Heart left ventricle (tissue), 16 donors: ENCODE measurements around the gene OR52D1. TPM values are rescaled to one million over a fixed set of nuclear protein-coding genes. Genes with fewer than 3 reads are reported as not detected.

ENCODE experiments used
- ATAC-seq, 4 donors: fragments of 200-7000 bp; cut with Tn5 transposase; one replicate each; pipeline ENCODE4 v1.9.1; 2020 to 2022; ENCODE audit warnings: moderate library complexity in 4 of 4, mild to moderate bottlenecking in 3 of 4, moderate number of reproducible peaks in 1 of 4
- DNase-seq, 5 donors: peaks; one replicate each; pipeline ENCODE4 v3.0.0-alpha.2; 2020
- H3K27ac ChIP-seq, 12 donors: fragments of 200-600 bp; sonication (generic) in 4 of 12; one replicate each; pipeline versions ENCODE4 v1.5.0 to v1.8.0; 2016 to 2022; ENCODE audit warnings: mild to moderate bottlenecking in 2 of 12
- H3K27me3 ChIP-seq, 9 donors: fragments of 200-600 bp; sonication (generic) in 2 of 9; one replicate each; pipeline versions ENCODE4 v1.5.1 to v1.8.0; 2016 to 2022; ENCODE audit warnings: mild to moderate bottlenecking in 3 of 9
- H3K36me3 ChIP-seq, 9 donors: fragments of 200-600 bp; sonication (generic) in 2 of 9; one replicate each; pipeline versions ENCODE4 v1.5.0 to v1.8.0; 2018 to 2022; ENCODE audit warnings: mild to moderate bottlenecking in 2 of 9
- H3K4me1 ChIP-seq, 12 donors: fragments of 200-600 bp; sonication (generic) in 4 of 12; one replicate each; pipeline versions ENCODE4 v1.5.0 to v1.8.0; 2016 to 2022; ENCODE audit warnings: mild to moderate bottlenecking in 3 of 12
- H3K4me3 ChIP-seq, 12 donors: fragments of 200-600 bp; sonication (generic) in 4 of 12; one replicate each; pipeline versions ENCODE4 v1.5.0 to v1.8.0; 2017 to 2022; ENCODE audit warnings: mild to moderate bottlenecking in 9 of 12, moderate library complexity in 4 of 12
- H3K9me3 ChIP-seq, 12 donors: fragments of 200-600 bp; sonication (generic) in 4 of 12; one replicate each; pipeline versions ENCODE4 v1.5.0 to v1.8.0; 2016 to 2022; ENCODE audit warnings: mild to moderate bottlenecking in 1 of 12
- CTCF ChIP-seq, 12 donors: fragments of 200-600 bp; sonication (generic) in 4 of 12; IDR thresholded peaks; one replicate each; pipeline versions ENCODE4 v1.5.0 to v1.8.0; 2018 to 2022; ENCODE audit warnings: antibody characterized with exemption in 12 of 12, mild to moderate bottlenecking in 5 of 12
- POLR2A ChIP-seq, 2 donors: fragments of 450-650 bp; IDR thresholded peaks; one replicate each; pipeline ENCODE4 v1.6.1; 2017; ENCODE audit warnings: antibody characterized with exemption in 2 of 2, mild to moderate bottlenecking in 2 of 2, moderate library complexity in 2 of 2
- WGBS, 4 donors: extraction: QIAGEN DNeasy Blood & Tissue Kit in 2 of 4; methylation state at CpG; one replicate each; pipeline versions ENCODE4 v1.1.5 to v1.1.7; 2013 to 2018; 5-methylcytosine and 5-hydroxymethylcytosine counted together
- intact Hi-C, 10 donors: fragments of 100-400 bp; cut with DNase I; formaldehyde crosslinking; loops; one replicate each; pipeline versions ENCODE4 v1.11.1 to v1.14.2; 2022
- polyA plus RNA-seq, 2 donors: library from polyadenylated mRNA; stranded (reverse); fragments of 200-250 nt; gene quantifications; one replicate each; pipeline ENCODE4 v1.2.3, GENCODE V29; 2013
- total RNA-seq, 9 donors: library from RNA; depleted of rRNA in 2 of 9; stranded (reverse); fragments of >200 nt in 2 of 9; fragmentation: NEBNext Ultra II Directional in 3 of 9; extraction: Animal tissue kit (Norgen Biotek cat#: 25700) in 3 of 9; gene quantifications; one replicate each; pipeline versions ENCODE4 v1.1.0 to v1.2.4, GENCODE V29; 2016 to 2023
- donor health status: ischemic (EF 13 %, LVEDD 7.1; RV severe dilation, severe dysfunction).
- donor health status: healthy with polysubstance abuse.
- donor health status: DM: no; HTN: yes; CAD: no.
- donor health status: DM: no; HTN: no; CAD: no.
- donor health status: ischemic (EF 25% LVEDD 6.9; RV normal size, moderate dysfunction).
- donor health status: ischemic (EF 25% LVEDD 5.7; RV mildly dilated, moderate dysfunction).
- donor health status: healthy.
- donor health status: DM: yes; HTN: yes; CAD: no.
- donor health status: ischemic (EF 35%, LVEDD 5.7; RV mildly dilated, moderate dysfunction).
- donor health status: nonischemic (EF 11% LVEDD 7.7; RV severe dilation, severe dysfunction).
- donor health status: DM: yes; HTN: yes; CAD: no.
- donor health status: PGD.
- donor health status: ischemic (EF 29% LVEDD 5.4; RV normal size, mild dysfunction).
- donor health status: nonischemic (EF 23%, LVEDD 6.1; RV moderate dilation, normal function).

OR52D1 gene
- total and polyA plus RNA-seq, 11 donors = not detected

GRCh38 chr11:5489576-5490357, 1.3 kb downstream of the OR52D1 start:
- Histone ChIP-seq H3K27ac (no peak overlapping the region), H3K27me3 (no peaks in the 10 kb centered on the region), H3K9me3 (no peaks in the 10 kb centered on the region), H3K4me3 (no peak overlapping the region), H3K36me3 (no peaks in the 10 kb centered on the region), H3K4me1 (no peaks in the 10 kb centered on the region)
- intact Hi-C loops = no loop called here
- ATAC-seq (no peak), DNase-seq (no peak)
- WGBS, 4 donors = 51 to 55% (median 52%) methylated on average over 5 of the region's 5 CpGs
- TF ChIP-seq CTCF (IDR thresholded peaks at IDR 0.05) = no peak

GRCh38 chr11:5499671-5500070, 11.2 kb downstream of the OR52D1 start:
- H3K36me3 ChIP-seq = no peaks in the 10 kb centered on the region
- H3K4me1 ChIP-seq = peaks cover 0 to 3% (median 0%) of the 10 kb centered on the region in 12 donors
- H3K27ac ChIP-seq = no peak overlapping the region
- no peak for ATAC-seq
- DNase-seq = no peak
- TF ChIP-seq CTCF (IDR thresholded peaks at IDR 0.05) (no peak), POLR2A (IDR thresholded peaks at IDR 0.05) (no peak)
- WGBS, 4 donors = 40 to 52% (median 48%) methylated on average over 2 of the region's 2 CpGs
- no peaks in the 10 kb centered on the region for H3K27me3 ChIP-seq
- no peaks in the 10 kb centered on the region for H3K9me3 ChIP-seq
- H3K4me3 ChIP-seq = no peak overlapping the region
- intact Hi-C loops = no loop called here

- no peaks in the 10 kb centered on the region for H3K36me3 ChIP-seq
- H3K27ac ChIP-seq = no peak overlapping the region
- TF ChIP-seq POLR2A (IDR thresholded peaks at IDR 0.05) = no peak
- no peak for TF ChIP-seq CTCF (IDR thresholded peaks at IDR 0.05)
- intact Hi-C loops = no loop called here
- H3K4me3 ChIP-seq = no peak overlapping the region
- ATAC-seq (no peak), DNase-seq (no peak)
- peaks cover 0 to 3% (median 0%) of the 10 kb centered on the region in 12 donors for H3K4me1 ChIP-seq
- H3K9me3 ChIP-seq = no peaks in the 10 kb centered on the region
- 76 to 88% (median 87%) methylated on average over 6 of the region's 6 CpGs for WGBS, 4 donors
- no peaks in the 10 kb centered on the region for H3K27me3 ChIP-seq
These were observed 11.9 kb downstream of the OR52D1 start for GRCh38 chr11:5500393-5500801.

- H3K4me3 ChIP-seq = no peak overlapping the region
- H3K27ac ChIP-seq = no peak overlapping the region
- ATAC-seq (no peak), DNase-seq (no peak)
- H3K36me3 ChIP-seq = no peaks in the 10 kb centered on the region
- peaks cover 0 to 3% (median 0%) of the 10 kb centered on the region in 12 donors for H3K4me1 ChIP-seq
- no peaks in the 10 kb centered on the region for H3K27me3 ChIP-seq
- intact Hi-C loops = no loop called here
- no peaks in the 10 kb centered on the region for H3K9me3 ChIP-seq
- 85 to 91% (median 87%) methylated on average over 2 of the region's 2 CpGs for WGBS, 4 donors
- TF ChIP-seq CTCF (IDR thresholded peaks at IDR 0.05) = no peak
- TF ChIP-seq POLR2A (IDR thresholded peaks at IDR 0.05) = no peak
These were observed 16.0 kb downstream of the OR52D1 start for GRCh38 chr11:5504403-5504921.
